Endometrial microvascular endothelial cells (primary cell): Measurements from ENCODE around the gene CAPN8. TPM values are rescaled to one million over a fixed set of nuclear protein-coding genes. Genes with fewer than 3 reads are reported as not detected.

Experiments
- in situ Hi-C: cut with HindIII; loops from 2 replicates; pipeline ENCODE4 v1.10.0; 2017; ENCODE audit warnings: low sequenced_read_pairs, low pct_unique_long_range_greater_than_20kb; ENCODE audit errors: inconsistent ontology term
- total RNA-seq: library from RNA; depleted of rRNA; stranded (reverse); fragments of >200 nt; gene quantifications from one replicate; pipeline ENCODE4 v1.2.3, GENCODE V29; 2015; ENCODE audit errors: inconsistent ontology term

CAPN8 gene
- total RNA-seq, 1 donor from 2014 or later = not detected

GRCh38 chr1:223667484-223668182 is 2.1 kb upstream of the CAPN8 start:
- in situ Hi-C loops = no loop called here

DNA sequence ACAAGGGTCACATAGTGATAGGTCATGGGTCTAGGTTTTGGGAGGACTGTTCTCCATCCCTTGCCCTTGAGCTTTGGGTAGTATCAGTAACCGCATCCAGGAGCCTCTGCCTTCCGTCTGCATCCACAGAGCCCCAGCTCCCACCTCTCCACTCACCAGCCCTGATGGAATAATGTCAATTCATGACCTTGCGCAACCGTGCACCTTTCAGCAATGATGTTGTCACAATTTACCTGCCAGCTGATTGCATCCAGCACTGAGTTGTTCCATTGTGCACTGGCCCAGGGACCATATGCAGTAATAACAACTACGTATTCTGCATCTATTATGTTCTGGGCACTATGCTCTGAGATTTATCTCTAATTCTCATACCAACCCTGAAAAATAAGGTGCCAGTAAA is 1.4 kb downstream of the CAPN8 start:
- in situ Hi-C loops = no loop called here

DNA sequence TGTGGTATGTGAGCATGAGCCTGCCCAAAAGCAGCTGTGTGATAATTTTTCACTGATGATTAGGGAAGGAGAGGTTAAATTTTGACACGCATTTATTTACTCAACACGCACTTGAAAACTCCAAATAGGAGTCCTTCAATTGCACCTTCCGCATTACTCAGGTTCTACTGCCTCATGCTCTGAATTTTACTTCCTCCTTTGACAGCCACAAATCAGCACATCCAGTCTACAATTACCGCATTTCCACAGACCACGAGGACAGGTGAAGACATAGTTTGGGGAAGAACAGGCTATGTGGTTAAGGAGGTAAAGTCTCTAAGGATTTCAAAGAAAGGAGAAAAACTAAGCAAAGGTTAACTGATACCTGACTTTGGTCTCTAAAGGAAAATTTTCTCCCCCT is 2.6 kb downstream of the CAPN8 start:
- in situ Hi-C loops = no loop called here

DNA sequence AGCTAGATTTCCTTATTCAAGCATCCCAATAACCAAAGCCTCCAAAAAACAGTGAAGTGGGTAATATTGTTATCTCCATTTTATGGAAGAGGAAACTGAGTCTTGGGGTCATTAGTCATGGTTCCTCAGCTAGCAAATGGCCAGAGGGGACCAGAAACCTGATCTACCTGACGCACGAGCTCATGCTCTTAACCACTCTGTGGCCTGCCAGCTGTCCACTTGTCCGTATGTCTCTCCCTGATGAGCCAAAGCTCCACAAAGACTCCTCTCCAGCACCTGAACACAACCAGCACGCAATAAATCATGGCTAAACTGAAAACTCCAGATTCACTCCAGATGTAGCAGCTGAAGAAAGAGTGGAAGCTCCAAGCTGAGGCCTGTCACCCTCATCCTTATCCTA is 5.8 kb downstream of the CAPN8 start:
- in situ Hi-C loops = no loop called here

- in situ Hi-C loops = no loop called here
Observed at GRCh38 chr1:223657978-223658377, 7.5 kb downstream of the CAPN8 start.

DNA sequence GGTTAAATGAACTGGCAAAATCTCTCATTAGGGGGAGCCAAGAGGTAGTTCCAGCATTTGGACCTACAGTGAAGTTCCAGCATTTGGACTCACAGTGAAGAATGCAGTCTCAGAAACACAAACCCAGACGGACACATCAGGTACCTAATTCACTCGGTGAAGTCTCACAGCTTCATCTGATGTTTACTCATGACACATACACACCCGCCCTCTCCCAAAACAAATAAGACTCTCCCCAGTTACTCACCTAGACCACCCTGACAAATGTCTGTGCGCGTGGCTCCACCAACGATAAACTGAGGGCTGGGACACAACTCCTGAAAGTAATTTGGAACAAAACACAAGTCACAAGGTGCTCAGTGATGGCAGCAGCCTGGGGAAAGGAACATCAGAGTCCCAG is 11.4 kb downstream of the CAPN8 start:
- in situ Hi-C loops = no loop called here

DNA sequence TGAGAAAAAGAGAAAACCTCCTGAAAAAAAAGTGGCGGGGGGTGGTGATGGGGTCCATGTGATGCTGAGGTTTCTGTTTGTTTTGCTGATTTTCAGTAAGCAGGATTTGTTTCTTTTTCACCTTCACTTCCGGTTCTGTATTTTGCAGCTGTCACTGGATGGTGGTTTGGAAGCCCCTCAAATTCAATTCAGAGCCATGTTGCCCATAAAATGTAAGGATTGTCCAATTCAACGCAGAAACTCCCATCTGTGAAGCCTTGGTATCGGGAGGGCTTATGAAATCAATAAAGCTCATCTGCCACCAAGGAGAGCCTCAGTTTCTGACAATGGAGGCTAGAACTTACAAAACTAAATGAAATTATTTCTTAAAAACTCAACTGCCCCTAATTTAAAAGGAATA is 12.1 kb downstream of the CAPN8 start:
- in situ Hi-C loops = no loop called here

- in situ Hi-C loops = no loop called here
Observed at GRCh38 chr1:223653015-223653414, 12.5 kb downstream of the CAPN8 start.

DNA sequence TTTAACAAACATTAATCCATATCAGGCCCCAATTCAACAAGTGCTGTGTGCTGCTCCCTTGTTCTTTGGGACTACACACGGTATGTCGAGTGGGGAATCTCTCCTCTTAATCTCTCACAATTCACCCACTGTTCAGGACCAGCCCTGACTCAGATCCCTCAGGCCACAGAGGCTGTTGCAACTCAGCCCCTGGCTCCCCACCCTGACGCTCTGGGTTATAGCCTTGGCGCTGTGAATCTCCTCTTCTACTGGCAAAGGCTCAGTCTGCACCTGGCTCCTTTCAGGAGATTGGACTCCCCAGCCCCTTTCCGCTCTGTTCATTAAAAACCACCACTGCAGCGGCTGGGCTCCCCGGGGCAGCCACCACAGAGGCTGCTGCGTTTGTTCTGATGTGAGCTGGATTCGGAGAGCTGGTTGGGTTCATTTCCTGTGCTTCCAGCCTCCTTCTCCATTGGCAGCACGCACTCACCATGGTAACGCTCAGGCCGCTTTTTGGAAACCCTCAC is 13.0 kb downstream of the CAPN8 start:
- in situ Hi-C loops = no loop called here

DNA sequence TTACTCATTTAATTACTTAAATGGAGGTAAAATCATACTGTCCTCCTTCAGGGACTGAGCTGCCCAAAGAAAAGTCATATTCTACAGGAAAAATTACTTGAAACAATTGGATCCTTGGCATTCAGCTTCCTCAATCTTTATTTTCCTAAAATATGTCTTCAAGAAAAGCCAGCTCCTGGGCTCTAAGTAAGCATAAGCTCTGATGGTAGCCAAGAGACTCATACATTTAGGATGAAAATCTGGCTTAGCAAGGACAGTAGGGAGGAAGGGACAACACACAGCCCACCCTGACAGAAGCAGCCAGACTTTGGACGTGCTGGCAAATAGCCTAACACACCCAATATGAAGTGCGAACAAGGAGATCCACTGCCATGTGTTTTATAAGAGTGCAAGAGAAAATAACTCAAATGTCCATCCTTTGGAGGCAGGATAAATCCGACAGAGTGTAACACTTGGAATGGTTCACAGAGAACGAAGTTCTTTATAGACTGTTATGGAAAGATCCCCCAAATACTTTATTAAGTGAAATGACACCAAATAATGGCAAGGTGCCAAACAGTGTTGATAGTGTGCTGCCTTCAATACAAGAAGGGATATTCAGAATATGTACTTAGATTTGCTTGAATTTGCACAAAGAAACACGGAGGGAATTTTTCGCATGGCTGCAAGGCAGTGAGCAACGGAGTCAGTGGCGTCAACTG is 14.1 kb downstream of the CAPN8 start:
- in situ Hi-C loops = no loop called here

DNA sequence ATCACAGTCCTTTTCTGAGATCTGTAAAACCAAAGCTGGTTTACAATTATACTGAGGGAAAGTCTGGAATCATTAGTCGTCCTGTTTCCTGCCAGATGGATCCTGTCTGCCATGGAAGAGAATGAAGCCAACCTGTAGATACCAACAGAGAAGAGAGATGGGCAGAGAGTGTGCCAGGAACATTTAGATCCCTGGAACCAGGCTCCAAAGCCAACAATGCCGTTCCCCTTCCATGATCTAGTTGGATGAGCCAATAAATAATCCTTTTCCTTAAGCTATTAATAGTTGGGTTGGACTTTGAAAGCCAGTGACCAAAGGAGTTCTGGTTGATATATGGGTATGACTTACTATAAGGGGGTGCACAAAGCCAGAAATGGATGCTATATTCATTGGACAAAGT is 15.0 kb downstream of the CAPN8 start:
- in situ Hi-C loops = no loop called here

DNA sequence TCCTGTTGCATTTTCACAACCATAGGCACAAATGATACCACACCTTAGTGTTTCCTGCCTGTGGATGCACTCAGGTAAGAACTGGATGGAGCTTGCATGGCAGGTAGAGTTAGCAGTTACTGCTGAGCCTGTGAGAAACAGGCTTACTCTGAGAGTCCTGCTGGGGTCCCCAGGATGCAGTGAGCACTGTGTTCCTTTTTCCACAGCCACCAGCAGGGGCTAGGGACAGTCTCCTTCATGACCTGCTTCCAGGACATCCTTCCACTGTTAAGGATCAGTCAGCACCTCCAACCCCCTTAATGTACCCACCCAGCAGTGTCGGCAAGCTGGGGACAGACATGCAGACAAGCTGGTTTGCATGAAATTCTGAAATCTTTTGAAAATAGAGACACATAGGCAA is 16.3 kb downstream of the CAPN8 start:
- in situ Hi-C loops = no loop called here

DNA sequence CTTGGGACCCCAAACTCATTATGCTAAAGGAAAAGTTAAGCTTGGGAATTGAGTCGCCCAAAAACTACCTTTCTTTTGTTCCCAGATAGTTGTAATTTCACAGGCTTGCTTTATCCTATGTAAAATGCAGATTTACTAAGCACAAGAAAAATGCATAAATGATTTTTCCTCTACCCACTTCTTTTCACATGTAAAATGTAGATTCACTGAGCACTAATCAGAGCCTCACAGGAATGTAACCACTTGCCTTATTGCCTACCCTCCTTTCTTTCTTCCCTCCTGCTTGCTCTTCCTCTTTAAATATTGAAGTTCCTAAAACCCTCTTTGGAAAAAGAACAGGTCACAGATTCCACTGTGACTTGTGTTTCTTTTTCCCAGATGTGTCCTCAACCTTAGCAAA is 18.3 kb downstream of the CAPN8 start:
- in situ Hi-C loops = no loop called here

DNA sequence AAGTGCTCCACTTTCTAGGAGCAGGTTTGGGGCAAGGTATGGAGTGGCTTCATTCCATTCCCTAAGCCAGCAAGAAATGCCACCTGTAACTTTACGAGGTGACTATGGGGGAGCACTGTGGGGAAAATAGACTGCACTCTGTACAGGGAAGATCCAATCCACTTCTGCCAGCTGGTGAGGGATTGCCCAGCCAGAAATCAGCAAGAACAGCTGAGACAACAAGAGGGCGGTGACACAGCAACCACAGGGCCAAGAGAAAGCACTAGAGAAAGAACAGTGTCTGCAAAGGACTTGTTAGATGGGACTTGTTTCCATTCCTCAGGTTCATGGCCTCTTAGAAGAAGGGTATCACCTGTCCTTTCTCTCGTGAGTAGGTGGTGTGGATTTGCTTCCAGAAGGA is 19.6 kb downstream of the CAPN8 start:
- in situ Hi-C loops = no loop called here

GRCh38 chr1:223642237-223642636 is 23.3 kb downstream of the CAPN8 start:
- in situ Hi-C loops = no loop called here

GRCh38 chr1:223641523-223642039 is 23.9 kb downstream of the CAPN8 start:
- in situ Hi-C loops = no loop called here

DNA sequence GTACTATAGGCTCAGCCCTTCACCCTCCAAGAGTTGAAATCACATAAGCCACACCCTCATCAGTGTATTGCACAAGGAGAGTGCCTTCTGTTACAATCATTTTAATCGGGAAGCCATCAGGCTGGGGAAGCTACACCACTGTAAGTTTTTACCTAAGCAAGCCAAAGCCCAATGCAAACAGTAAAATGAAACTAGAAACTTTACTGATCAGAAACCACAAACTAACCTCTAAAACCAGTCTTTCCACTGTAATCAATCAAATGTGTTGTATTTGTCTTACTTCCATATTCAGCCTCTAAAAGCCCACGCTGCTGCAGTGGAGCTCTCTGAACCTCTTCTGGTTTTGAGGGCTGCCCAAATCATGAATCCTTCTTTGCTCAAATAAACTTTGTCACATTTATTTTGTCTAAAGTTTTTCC is 26.2 kb downstream of the CAPN8 start:
- in situ Hi-C loops = no loop called here

DNA sequence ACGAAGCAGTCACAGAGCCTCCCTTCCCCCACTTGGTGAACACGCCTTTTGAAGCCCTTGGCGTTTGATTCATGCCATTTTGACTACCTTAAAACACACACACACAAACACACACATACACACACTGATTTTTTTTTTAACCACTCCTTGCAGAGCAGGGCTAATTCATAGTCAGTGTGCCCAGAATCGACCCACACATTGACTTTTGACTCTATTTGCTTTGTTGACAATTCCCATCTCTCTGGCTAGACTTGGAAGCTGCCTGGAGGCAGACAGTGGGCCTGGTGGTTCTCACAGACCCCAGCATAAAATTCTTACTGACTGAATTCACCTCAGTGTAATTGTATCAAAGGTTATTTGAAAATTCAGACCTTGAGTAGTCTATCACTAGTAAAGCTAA is 30.3 kb downstream of the CAPN8 start:
- in situ Hi-C loops = no loop called here

DNA sequence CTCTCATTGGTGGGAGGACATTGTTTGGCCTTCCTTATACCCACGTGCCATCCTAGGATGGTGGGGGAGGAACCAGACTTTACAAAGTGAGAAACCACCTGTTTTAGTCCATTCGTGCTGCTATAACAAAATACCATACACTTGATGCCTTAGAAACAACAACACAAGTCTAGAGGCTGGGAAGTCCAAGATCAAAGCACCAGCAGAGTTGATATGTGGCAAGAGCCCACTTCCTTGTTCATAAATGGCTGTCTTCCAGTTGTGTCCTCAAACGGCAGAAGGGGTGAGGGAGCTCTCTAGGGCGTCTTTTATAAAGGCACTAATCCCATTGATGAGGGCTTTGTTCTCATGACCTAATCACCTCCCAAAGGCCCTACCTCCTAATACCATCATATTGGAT is 31.1 kb downstream of the CAPN8 start:
- in situ Hi-C loops = no loop called here

GRCh38 chr1:223631956-223632355 is 33.5 kb downstream of the CAPN8 start:
- in situ Hi-C loops = no loop called here
